Activated CD8-positive, alpha-beta memory T cell treated with anti-CD3 and anti-CD28 coated beads for 1 hour (primary cell): Measurements from ENCODE around the gene CD80.
"Not testable (repeated sequence)": the region's sequence is repeated elsewhere in the genome, so short reads cannot be mapped to it uniquely, and the experiment has no call there.

ENCODE experiments used
- DNase-seq, 2 donors: peaks; one replicate each; pipeline ENCODE4 v3.0.0-alpha.2; 2020; ENCODE audit warnings: low read depth in 1 of 2; ENCODE audit errors: extremely low read depth in 1 of 2

The CD80 gene

GRCh38 chr3:119585208-119585607 lies 25.8 kb upstream of the CD80 start:
- no peak for DNase-seq

- no peak for DNase-seq
Observed at GRCh38 chr3:119582178-119582577, 22.8 kb upstream of the CD80 start.

- no peak for DNase-seq
Observed at GRCh38 chr3:119580067-119580760, 20.8 kb upstream of the CD80 start.

GRCh38 chr3:119579366-119580066 lies 20.1 kb upstream of the CD80 start, which contains the start of gene ADPRH:
Gene ADPRH (plus strand): TSS chr3:119579492. CDS start chr3:119582170, 2,678 bp downstream.
- DNase-seq: peak in 1 of 2 donors; percentile 21

- DNase-seq: no peak
Observed at GRCh38 chr3:119575507-119575906, 16.1 kb upstream of the CD80 start.

- DNase-seq: no peak
Observed at GRCh38 chr3:119571688-119572087, 12.3 kb upstream of the CD80 start.

GRCh38 chr3:119571230-119571629 lies 11.8 kb upstream of the CD80 start:
- DNase-seq: no peak

- no peak for DNase-seq
Observed at GRCh38 chr3:119570229-119570628, 10.8 kb upstream of the CD80 start.

- DNase-seq: no peak
Observed at GRCh38 chr3:119569156-119569555, 9.7 kb upstream of the CD80 start.

- not testable (repeated sequence) for DNase-seq
Observed at GRCh38 chr3:119563334-119563733, 3.9 kb upstream of the CD80 start.

- DNase-seq: no peak
Observed at GRCh38 chr3:119562307-119562961, 3.0 kb upstream of the CD80 start.

GRCh38 chr3:119560160-119560559 lies 746 bp upstream of the CD80 start:
- no peak for DNase-seq

GRCh38 chr3:119558626-119559317 lies 642 bp downstream of the CD80 start:
- DNase-seq: no peak

- DNase-seq: no peak
Observed at GRCh38 chr3:119557877-119558269, 1.5 kb downstream of the CD80 start.

GRCh38 chr3:119557192-119557876 lies 2.1 kb downstream of the CD80 start:
- no peak for DNase-seq

GRCh38 chr3:119555929-119556328 lies 3.5 kb downstream of the CD80 start:
- no peak for DNase-seq

- DNase-seq: no peak
Observed at GRCh38 chr3:119555309-119555735, 4.1 kb downstream of the CD80 start.

- DNase-seq: no peak
Observed at GRCh38 chr3:119553823-119554415, 5.5 kb downstream of the CD80 start.

- DNase-seq: not testable (repeated sequence)
Observed at GRCh38 chr3:119552928-119553327, 6.5 kb downstream of the CD80 start.

- DNase-seq: no peak
Observed at GRCh38 chr3:119551598-119551997, 7.8 kb downstream of the CD80 start.
